ENCODE results near the gene RACGAP1. TPM values are rescaled to one million over a fixed set of nuclear protein-coding genes. Genes with fewer than 3 reads are reported as not detected.

RACGAP1 gene
- polyA plus RNA-seq, 3 donors: 3.1 to 5.4 (median 3.6) TPM

DNA sequence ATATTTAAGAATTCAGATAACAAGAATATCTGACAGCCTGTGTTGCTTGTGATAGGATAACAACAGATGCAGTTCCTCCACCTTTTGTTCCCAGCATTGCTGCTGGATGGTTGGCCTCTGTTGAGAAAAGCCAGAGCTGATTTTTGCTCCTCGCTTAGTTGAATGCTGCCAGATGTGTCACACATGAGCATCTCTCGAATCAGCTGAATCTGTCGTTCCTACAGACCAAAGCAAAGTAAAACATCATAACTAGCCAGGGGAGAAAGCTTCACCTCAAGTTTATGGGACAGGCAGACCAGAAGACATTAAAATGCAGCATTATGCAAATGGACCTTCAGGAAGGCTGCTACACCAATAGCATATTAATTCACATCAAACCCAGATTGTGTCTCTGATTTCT is 20.1 kb downstream of the RACGAP1 start:
- no peaks in the 10 kb centered on the region for H4K20me1 ChIP-seq (ENCODE audit: insufficient read depth, low read length)
- H3K4me2 ChIP-seq (replicated peaks; ENCODE audit: extremely low read depth, low read length, poor library complexity, severe bottlenecking): no peak overlapping the region
- H3K27ac ChIP-seq (ENCODE audit: low read depth in 1 of 2, low read length in 2 of 2): no peak overlapping the region
- peaks cover 36 to 71% of the 10 kb centered on the region in 2 donors for H3K36me3 ChIP-seq (replicated peaks in 1 of 2; ENCODE audit: control insufficient read depth in 1 of 2, insufficient read depth in 2 of 2, low read length in 2 of 2)
- H3K4me1 ChIP-seq (ENCODE audit: control insufficient read depth in 1 of 2, insufficient read depth in 2 of 2, low read length in 2 of 2): no peaks in the 10 kb centered on the region
- no peak overlapping the region for H3K9ac ChIP-seq (ENCODE audit: insufficient read depth, low read length, poor library complexity, severe bottlenecking)
- intact Hi-C loops (cut with micrococcal nuclease): no loop called here
- no CpG with 5 or more reads among the region's 3 CpGs for WGBS (ENCODE audit: insufficient coverage)
- no peak for DNase-seq
- Mint-ChIP-seq H3K27ac (no peak overlapping the region), H3K4me1 (peaks cover 3% of the 10 kb centered on the region), H3K27me3 (ENCODE audit: low read depth in 3 of 3) (no peaks in the 10 kb centered on the region), H3K9me3 (peaks cover 0 to 2% (median 0%) of the 10 kb centered on the region in 7 donors), H3K4me3 (no peak overlapping the region), H3K36me3 (peaks cover 46 to 69% of the 10 kb centered on the region in 2 donors)
- H3K79me2 ChIP-seq (ENCODE audit: insufficient read depth, low read length): peaks cover 53% of the 10 kb centered on the region
- TF ChIP-seq, protein P1, sequence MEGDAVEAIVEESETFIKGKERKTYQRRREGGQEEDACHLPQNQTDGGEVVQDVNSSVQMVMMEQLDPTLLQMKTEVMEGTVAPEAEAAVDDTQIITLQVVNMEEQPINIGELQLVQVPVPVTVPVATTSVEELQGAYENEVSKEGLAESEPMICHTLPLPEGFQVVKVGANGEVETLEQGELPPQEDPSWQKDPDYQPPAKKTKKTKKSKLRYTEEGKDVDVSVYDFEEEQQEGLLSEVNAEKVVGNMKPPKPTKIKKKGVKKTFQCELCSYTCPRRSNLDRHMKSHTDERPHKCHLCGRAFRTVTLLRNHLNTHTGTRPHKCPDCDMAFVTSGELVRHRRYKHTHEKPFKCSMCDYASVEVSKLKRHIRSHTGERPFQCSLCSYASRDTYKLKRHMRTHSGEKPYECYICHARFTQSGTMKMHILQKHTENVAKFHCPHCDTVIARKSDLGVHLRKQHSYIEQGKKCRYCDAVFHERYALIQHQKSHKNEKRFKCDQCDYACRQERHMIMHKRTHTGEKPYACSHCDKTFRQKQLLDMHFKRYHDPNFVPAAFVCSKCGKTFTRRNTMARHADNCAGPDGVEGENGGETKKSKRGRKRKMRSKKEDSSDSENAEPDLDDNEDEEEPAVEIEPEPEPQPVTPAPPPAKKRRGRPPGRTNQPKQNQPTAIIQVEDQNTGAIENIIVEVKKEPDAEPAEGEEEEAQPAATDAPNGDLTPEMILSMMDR (IDR thresholded peaks at IDR 0.05): no peak
- no peaks in the 10 kb centered on the region for H3K27me3 ChIP-seq (ENCODE audit: control insufficient read depth in 2 of 2, insufficient read depth in 2 of 2, low read length in 2 of 2)
- no peaks in the 10 kb centered on the region for H3K9me3 ChIP-seq (replicated peaks in 1 of 2; ENCODE audit: control insufficient read depth in 1 of 2, insufficient read depth in 1 of 2, low read length in 2 of 2)
- no peak overlapping the region for H3K4me3 ChIP-seq (replicated peaks in 1 of 3; ENCODE audit: low read depth in 2 of 3, low read length in 3 of 3)
- no peak overlapping the region for H2AFZ ChIP-seq (ENCODE audit: insufficient read depth, low read depth, low read length, poor library complexity, severe bottlenecking)

DNA sequence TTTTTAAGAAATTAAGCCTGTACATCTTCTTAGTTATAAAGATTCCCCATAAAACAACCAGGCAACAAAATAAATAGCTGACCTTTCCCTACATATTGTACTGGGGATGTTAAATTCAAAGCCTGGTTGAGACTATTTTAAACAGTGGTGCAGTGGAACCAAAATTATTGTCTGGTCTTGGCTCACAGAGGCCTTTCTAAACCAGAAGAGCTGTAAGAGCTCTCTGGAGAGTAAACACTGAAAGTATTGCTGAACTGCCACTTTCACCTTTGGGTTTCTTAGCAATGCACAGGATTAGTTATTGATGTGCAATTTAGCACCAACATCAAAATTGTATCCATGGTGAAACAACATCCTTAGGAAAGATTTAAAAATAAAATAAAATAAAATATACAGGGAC is 20.6 kb downstream of the RACGAP1 start:
- Histone ChIP-seq H3K9me3 (replicated peaks in 1 of 2; ENCODE audit: control insufficient read depth in 1 of 2, insufficient read depth in 1 of 2, low read length in 2 of 2) (no peaks in the 10 kb centered on the region), H4K20me1 (ENCODE audit: insufficient read depth, low read length) (no peaks in the 10 kb centered on the region), H3K79me2 (ENCODE audit: insufficient read depth, low read length) (peaks cover 49% of the 10 kb centered on the region), H3K27ac (ENCODE audit: low read depth in 1 of 2, low read length in 2 of 2) (no peak overlapping the region), H3K9ac (ENCODE audit: insufficient read depth, low read length, poor library complexity, severe bottlenecking) (no peak overlapping the region), H3K4me1 (ENCODE audit: control insufficient read depth in 1 of 2, insufficient read depth in 2 of 2, low read length in 2 of 2) (no peaks in the 10 kb centered on the region), H2AFZ (ENCODE audit: insufficient read depth, low read depth, low read length, poor library complexity, severe bottlenecking) (no peak overlapping the region), H3K27me3 (ENCODE audit: control insufficient read depth in 2 of 2, insufficient read depth in 2 of 2, low read length in 2 of 2) (no peaks in the 10 kb centered on the region), H3K4me3 (replicated peaks in 1 of 3; ENCODE audit: low read depth in 2 of 3, low read length in 3 of 3) (no peak overlapping the region), H3K4me2 (replicated peaks; ENCODE audit: extremely low read depth, low read length, poor library complexity, severe bottlenecking) (no peak overlapping the region), H3K36me3 (replicated peaks in 1 of 2; ENCODE audit: control insufficient read depth in 1 of 2, insufficient read depth in 2 of 2, low read length in 2 of 2) (peaks cover 38 to 76% of the 10 kb centered on the region in 2 donors)
- intact Hi-C loops (cut with micrococcal nuclease): no loop called here
- H3K4me3 Mint-ChIP-seq: no peak overlapping the region
- no peak for DNase-seq
- peaks cover 0 to 2% (median 0%) of the 10 kb centered on the region in 7 donors for H3K9me3 Mint-ChIP-seq
- no peak overlapping the region for H3K27ac Mint-ChIP-seq
- H3K4me1 Mint-ChIP-seq: peaks cover 3% of the 10 kb centered on the region
- H3K36me3 Mint-ChIP-seq: peaks cover 47 to 67% of the 10 kb centered on the region in 2 donors
- TF ChIP-seq, protein P1 (IDR thresholded peaks at IDR 0.05): no peak
- no peaks in the 10 kb centered on the region for H3K27me3 Mint-ChIP-seq (ENCODE audit: low read depth in 3 of 3)

Data from CD14-positive monocyte (primary cell).